HEK293 (cell line): ENCODE data around the gene CYP4F11.

Source experiments
- CTCF ChIA-PET: fragments of 350-600 bp; formaldehyde crosslinking; extraction: SDS; loops from one replicate; lab custom pipeline; 2021; ENCODE audit warnings: antibody characterized with exemption; lab: Yijun Ruan, JAX
- POLR2A ChIA-PET: fragments of 300-600 bp; formaldehyde crosslinking; extraction: SDS; loops from one replicate; lab custom pipeline; 2020; ENCODE audit warnings: antibody characterized with exemption, inconsistent platforms; lab: Yijun Ruan, JAX
- H3K27ac ChIP-seq: fragments of 200-500 bp; sonication (Bioruptor generic); 2 replicates; pipeline ENCODE4 v1.5.1; 2014; ENCODE audit warnings: low read depth, low read length, control low read depth, inconsistent platforms; ENCODE audit errors: extremely low read depth
- H3K36me3 ChIP-seq, 2 experiments: fragments of 200-500 bp in 1 of 2; sonication (Bioruptor generic) in 1 of 2; 1 replicate in 1 of 2; 2 replicates in 1 of 2; pipeline ENCODE4 v1.5.1; 2014 to 2017; ENCODE audit warnings: inconsistent platforms in 2 of 2, low read length in 2 of 2; ENCODE audit not compliant: control insufficient read depth in 2 of 2, insufficient read depth in 1 of 2
- H3K4me1 ChIP-seq: fragments of 200-500 bp; sonication (Bioruptor generic); 2 replicates; pipeline ENCODE4 v1.5.1; 2014; ENCODE audit warnings: mild to moderate bottlenecking, low read length, inconsistent platforms; ENCODE audit not compliant: control insufficient read depth, insufficient read depth
- H3K4me3 ChIP-seq: 2 replicates; pipeline ENCODE4 v1.5.1; 2011; ENCODE audit warnings: low read depth, mild to moderate bottlenecking, control low read depth, low read length, moderate library complexity
- H3K9me3 ChIP-seq: fragments of 200-500 bp; sonication (Bioruptor generic); 2 replicates; pipeline ENCODE4 v1.5.1; 2014; ENCODE audit warnings: low read depth, low read length, inconsistent platforms; ENCODE audit not compliant: control insufficient read depth, insufficient read depth
- ATF2 ChIP-seq: fragments of 450-650 bp; formaldehyde crosslinking; IDR thresholded peaks from 2 replicates; pipeline ENCODE4 v1.5.1; 2016; ENCODE audit warnings: missing biosample characterization, missing genetic modification characterization, low read depth
- IKZF3 ChIP-seq: fragments of 450-650 bp; IDR thresholded peaks from 2 replicates; pipeline ENCODE4 v1.5.0; 2018; ENCODE audit warnings: missing biosample characterization, mild to moderate bottlenecking, missing genetic modification characterization, moderate library complexity
- SETDB1 ChIP-seq: IDR thresholded peaks from one replicate; pipeline ENCODE4 v1.6.1; 2017; ENCODE audit warnings: mild to moderate bottlenecking, low read length, moderate library complexity, mixed read lengths; ENCODE audit not compliant: insufficient read length
- TSHZ1 ChIP-seq: fragments of 450-650 bp; formaldehyde crosslinking; IDR thresholded peaks from 2 replicates; pipeline ENCODE4 v1.5.1; 2016; ENCODE audit warnings: missing biosample characterization, missing genetic modification characterization, borderline replicate concordance
- WT1 ChIP-seq: fragments of 450-650 bp; formaldehyde crosslinking; IDR thresholded peaks from 2 replicates; pipeline ENCODE4 v1.5.1; 2016; ENCODE audit warnings: missing biosample characterization, missing genetic modification characterization
- ZNF2 ChIP-seq: fragments of 450-650 bp; formaldehyde crosslinking; IDR thresholded peaks from 2 replicates; pipeline ENCODE4 v1.5.1; 2016; ENCODE audit warnings: missing biosample characterization, missing genetic modification characterization
- ZNF202 ChIP-seq: fragments of 450-650 bp; formaldehyde crosslinking; IDR thresholded peaks from 2 replicates; pipeline ENCODE4 v1.5.1; 2016; ENCODE audit warnings: missing biosample characterization, missing genetic modification characterization, borderline replicate concordance
- ZNF274 ChIP-seq, 2 experiments: fragments of 200-500 bp in 1 of 2; fragments of 450-650 bp in 1 of 2; sonication (Bioruptor generic) in 1 of 2; formaldehyde crosslinking in 1 of 2; IDR thresholded peaks; 2 replicates each; pipeline versions ENCODE4 v1.5.1 to v1.6.1; 2014 to 2016; ENCODE audit warnings: borderline replicate concordance in 1 of 2, inconsistent platforms in 1 of 2, low read length in 1 of 2, missing biosample characterization in 1 of 2, missing genetic modification characterization in 1 of 2
- ZNF366 ChIP-seq: fragments of 450-650 bp; formaldehyde crosslinking; conservative IDR thresholded peaks from 2 replicates; pipeline ENCODE4 v1.5.1; 2016; ENCODE audit warnings: missing biosample characterization, missing genetic modification characterization
- ZNF404 ChIP-seq: fragments of 450-650 bp; formaldehyde crosslinking; IDR thresholded peaks from 2 replicates; pipeline ENCODE4 v1.5.1; 2017; ENCODE audit warnings: missing biosample characterization, missing genetic modification characterization
- ZNF571 ChIP-seq: fragments of 450-650 bp; formaldehyde crosslinking; IDR thresholded peaks from 2 replicates; pipeline ENCODE4 v1.5.0; 2017; ENCODE audit warnings: missing biosample characterization, missing genetic modification characterization
- ZNF610 ChIP-seq: fragments of 450-650 bp; formaldehyde crosslinking; IDR thresholded peaks from 2 replicates; pipeline ENCODE4 v1.5.1; 2016; ENCODE audit warnings: missing biosample characterization, missing genetic modification characterization, borderline replicate concordance
- ZNF624 ChIP-seq: fragments of 450-650 bp; formaldehyde crosslinking; IDR thresholded peaks from 2 replicates; pipeline ENCODE4 v1.5.1; 2017; ENCODE audit warnings: missing biosample characterization, missing genetic modification characterization
- ZNF626 ChIP-seq: fragments of 450-650 bp; sonication (Bioruptor Pico); formaldehyde crosslinking; IDR thresholded peaks from 2 replicates; pipeline ENCODE4 v1.5.1; 2018; ENCODE audit warnings: missing biosample characterization, missing genetic modification characterization, inconsistent platforms
- ZNF76 ChIP-seq: fragments of 450-650 bp; formaldehyde crosslinking; IDR thresholded peaks from 2 replicates; pipeline ENCODE4; 2016; ENCODE audit warnings: low read depth, missing biosample characterization, missing genetic modification characterization, borderline replicate concordance
- TF ChIP-seq, protein P1 (sequence below): fragments of 450-650 bp; formaldehyde crosslinking; IDR thresholded peaks from 2 replicates; pipeline ENCODE4 v1.5.1; 2016; ENCODE audit warnings: missing biosample characterization, missing genetic modification characterization

CYP4F11 gene

DNA sequence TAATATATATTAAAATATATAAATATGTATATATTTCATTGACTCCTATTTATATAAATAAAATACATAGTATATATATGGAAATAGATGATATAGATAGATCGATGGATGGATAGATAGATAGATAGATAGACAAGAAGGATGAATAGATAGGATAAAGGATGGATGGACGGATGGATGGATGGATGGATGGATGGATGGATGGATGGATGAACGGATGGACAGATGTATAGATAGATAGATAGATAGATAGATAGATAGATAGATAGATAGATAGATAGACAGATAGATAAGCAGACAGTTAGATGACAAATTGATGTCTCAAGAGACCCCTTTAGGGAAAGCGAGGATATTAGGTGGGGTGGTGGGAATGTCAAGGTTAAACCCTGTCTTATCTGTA lies 15.1 kb downstream of the CYP4F11 start:
- Histone ChIP-seq H3K36me3 (no peaks in the 10 kb centered on the region), H3K4me3 (no peak overlapping the region), H3K27ac (no peak overlapping the region), H3K4me1 (no peaks in the 10 kb centered on the region), H3K9me3 (no peaks in the 10 kb centered on the region)
- TF ChIP-seq, protein P1, sequence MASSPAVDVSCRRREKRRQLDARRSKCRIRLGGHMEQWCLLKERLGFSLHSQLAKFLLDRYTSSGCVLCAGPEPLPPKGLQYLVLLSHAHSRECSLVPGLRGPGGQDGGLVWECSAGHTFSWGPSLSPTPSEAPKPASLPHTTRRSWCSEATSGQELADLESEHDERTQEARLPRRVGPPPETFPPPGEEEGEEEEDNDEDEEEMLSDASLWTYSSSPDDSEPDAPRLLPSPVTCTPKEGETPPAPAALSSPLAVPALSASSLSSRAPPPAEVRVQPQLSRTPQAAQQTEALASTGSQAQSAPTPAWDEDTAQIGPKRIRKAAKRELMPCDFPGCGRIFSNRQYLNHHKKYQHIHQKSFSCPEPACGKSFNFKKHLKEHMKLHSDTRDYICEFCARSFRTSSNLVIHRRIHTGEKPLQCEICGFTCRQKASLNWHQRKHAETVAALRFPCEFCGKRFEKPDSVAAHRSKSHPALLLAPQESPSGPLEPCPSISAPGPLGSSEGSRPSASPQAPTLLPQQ: no peak
- TF ChIP-seq ZNF366 (peak; percentile 52), ZNF626 (tag by site-specific recombination) (no peak), ZNF624 (tag by site-specific recombination) (no peak), TSHZ1 (tag by site-specific recombination) (no peak), ZNF76 (tag by site-specific recombination) (no peak), ZNF274 (IDR thresholded peaks at IDR 0.05; ENCODE audit: low read length) (no peak), ZNF274 (tag by site-specific recombination; IDR thresholded peaks at IDR 0.05; ENCODE audit: borderline replicate concordance) (no peak)
- POLR2A ChIA-PET: no interaction called here
- CTCF ChIA-PET: no interaction called here

DNA sequence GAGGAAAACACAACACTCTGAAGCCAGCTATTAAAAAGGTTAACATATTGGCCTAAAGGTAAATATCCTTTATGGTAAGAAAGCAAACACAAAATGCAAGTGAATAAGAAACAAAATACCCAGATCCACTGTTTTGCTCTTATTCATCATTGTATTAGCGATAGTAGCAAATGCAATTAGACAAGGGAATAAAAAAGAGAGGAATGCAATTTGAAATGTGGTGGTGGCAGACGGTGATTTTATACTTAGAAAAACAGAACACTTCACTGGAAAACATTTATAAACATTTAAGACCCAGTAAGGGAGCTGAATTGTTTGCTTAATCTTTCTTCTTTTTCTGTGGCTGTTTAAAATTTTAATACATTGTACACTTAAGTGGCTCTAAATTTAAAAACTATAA lies 19.2 kb downstream of the CYP4F11 start:
- Histone ChIP-seq H3K27ac (no peak overlapping the region), H3K9me3 (no peaks in the 10 kb centered on the region), H3K4me3 (no peak overlapping the region), H3K36me3 (no peaks in the 10 kb centered on the region), H3K4me1 (no peaks in the 10 kb centered on the region)
- ChIA-PET POLR2A (no interaction called here), CTCF (no interaction called here)
- TF ChIP-seq SETDB1 (peak; percentile 19), ZNF610 (tag by site-specific recombination) (no peak)

DNA sequence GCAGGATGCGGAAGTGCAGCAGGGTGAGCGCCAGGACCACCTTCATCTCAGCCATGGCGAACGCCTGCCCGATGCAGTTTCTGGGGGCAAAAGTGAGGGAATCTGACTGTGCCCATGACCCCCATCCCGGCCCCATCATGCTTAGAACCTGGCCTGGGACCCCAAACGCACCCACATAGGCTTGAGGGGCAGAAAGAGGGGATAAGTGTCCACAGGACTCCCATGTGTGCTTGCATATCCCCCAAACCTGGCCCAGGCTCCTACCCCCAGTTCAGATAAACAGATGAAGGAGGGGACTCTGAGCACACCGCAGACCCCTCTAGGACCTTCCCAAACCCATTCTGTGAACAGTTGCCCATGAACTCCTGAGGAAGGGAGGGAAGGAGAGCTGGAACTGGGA lies 20.5 kb downstream of the CYP4F11 start:
- no peaks in the 10 kb centered on the region for H3K4me1 ChIP-seq
- ChIA-PET POLR2A (no interaction called here), CTCF (no interaction called here)
- H3K4me3 ChIP-seq: no peak overlapping the region
- no peaks in the 10 kb centered on the region for H3K9me3 ChIP-seq
- H3K27ac ChIP-seq: no peak overlapping the region
- H3K36me3 ChIP-seq: no peaks in the 10 kb centered on the region
- TF ChIP-seq IKZF3 (tag by site-specific recombination) (no peak), ZNF202 (tag by site-specific recombination) (no peak), ZNF2 (tag by site-specific recombination) (no peak), ATF2 (no peak), ZNF571 (no peak), ZNF404 (tag by site-specific recombination) (no peak), WT1 (tag by site-specific recombination) (no peak)
